ENCODE results near the gene BARX2.
"Not testable (repeated sequence)": the region's sequence is repeated elsewhere in the genome, so short reads cannot be mapped to it uniquely, and the experiment has no call there.

The BARX2 gene, protein sequence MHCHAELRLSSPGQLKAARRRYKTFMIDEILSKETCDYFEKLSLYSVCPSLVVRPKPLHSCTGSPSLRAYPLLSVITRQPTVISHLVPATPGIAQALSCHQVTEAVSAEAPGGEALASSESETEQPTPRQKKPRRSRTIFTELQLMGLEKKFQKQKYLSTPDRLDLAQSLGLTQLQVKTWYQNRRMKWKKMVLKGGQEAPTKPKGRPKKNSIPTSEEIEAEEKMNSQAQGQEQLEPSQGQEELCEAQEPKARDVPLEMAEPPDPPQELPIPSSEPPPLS

DNA sequence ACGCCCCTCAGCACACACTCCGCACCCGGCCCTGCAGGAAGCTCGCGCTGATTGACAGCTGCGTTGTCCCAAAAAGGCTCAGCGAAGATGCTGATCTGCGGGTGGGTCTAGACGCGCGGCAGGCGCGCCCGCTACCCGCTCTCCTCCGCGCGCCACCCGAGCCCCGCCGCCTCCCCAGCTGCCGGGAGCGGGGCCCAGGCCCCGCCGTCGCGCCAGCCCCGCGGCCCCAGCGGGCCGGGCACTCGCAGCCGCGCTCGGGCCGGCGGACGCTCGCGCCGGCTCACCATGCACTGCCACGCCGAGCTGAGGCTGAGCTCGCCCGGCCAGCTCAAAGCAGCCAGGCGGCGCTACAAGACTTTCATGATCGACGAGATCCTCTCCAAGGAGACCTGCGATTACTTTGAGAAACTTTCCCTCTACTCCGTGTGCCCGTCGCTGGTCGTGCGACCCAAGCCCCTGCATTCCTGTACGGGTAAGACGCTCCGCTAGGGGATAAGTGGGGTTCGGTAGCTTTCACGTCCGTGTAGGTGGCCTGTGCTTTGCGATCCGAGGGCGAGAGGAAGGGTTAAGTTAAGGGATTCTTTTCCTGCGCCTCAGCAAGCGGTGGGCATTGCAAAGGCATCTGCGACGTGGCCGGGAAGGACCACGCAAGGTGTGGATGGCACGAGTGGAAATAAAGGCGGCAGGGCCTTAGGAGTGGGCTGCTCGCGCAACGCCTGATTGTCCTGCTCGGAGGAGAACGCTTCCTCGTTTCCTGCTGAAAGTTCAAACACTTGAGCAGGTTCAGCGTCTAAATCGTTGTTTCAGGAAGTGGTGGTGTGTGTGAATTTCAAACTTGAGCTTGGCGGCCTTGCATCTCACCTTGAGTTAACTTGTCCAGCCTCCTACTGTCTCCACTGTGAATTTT, at the start of gene BARX2:
Gene BARX2, plus strand, starts transcription at position 98 of the 907 bp plus-strand sequence. Its CDS starts 188 bp downstream, at position 286.
- peak; percentile 8 to 17 for DNase-seq (ENCODE audit: low read depth in 2 of 2)

DNA sequence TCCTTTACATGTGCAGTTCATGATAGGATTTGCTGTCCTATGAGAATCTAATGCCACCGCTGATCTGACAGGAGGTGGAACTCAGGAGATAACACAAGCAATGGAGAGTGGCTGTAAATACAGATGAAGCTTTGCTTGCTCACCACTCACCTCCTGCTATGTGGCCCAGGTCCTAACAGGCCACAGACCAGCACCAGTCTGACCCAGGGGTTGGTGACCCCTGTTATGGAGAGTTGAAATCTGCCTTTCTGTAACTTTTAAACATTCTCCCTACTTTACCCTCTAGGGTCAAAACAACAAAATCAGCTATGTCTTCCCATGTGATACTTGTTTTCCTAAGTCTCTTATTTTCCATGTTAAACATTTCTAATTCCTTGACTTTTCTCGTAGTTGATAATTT, 48.7 kb upstream of the BARX2 start:
- DNase-seq (ENCODE audit: low read depth in 2 of 2) = no peak

DNA sequence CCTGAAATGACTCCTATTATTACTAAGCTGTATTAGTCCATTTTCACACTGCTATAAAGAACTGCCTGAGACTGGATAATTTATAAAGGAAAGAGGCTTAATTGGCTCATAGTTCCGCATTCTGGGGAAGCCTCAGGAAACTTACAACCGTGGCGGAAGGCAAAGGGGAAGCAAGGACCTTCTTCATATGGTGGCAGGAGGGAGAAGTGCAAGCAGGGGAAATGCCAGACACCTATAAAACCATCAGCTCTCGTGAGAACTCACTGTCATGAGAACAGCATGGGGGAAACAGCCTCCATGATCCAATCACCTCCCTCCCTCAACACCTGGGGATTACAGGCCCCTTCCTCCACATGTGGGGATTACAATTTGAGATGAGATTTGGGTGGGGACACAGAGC, 47.9 kb upstream of the BARX2 start:
- DNase-seq (ENCODE audit: low read depth in 2 of 2) = not testable (repeated sequence)

DNA sequence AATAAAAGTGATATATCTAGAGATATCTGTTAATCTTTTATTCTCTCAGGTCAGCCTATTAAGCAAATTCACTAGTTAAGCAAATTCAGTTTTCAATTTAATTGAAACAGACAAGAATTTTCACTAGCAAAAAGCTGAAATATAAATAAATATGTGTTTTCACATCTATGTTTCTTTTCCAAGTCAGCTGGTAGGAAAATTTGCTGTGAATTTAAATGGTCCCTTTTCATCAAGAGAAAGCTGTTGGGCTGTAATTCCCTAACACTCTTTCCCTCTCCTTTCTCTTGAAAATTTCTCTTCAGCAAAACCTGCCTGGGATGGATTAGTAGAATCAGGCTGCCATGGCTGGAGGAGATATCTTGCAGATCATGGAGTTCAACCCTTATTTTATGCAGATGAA, 46.9 kb upstream of the BARX2 start:
- DNase-seq (ENCODE audit: low read depth in 2 of 2) = no peak

DNA sequence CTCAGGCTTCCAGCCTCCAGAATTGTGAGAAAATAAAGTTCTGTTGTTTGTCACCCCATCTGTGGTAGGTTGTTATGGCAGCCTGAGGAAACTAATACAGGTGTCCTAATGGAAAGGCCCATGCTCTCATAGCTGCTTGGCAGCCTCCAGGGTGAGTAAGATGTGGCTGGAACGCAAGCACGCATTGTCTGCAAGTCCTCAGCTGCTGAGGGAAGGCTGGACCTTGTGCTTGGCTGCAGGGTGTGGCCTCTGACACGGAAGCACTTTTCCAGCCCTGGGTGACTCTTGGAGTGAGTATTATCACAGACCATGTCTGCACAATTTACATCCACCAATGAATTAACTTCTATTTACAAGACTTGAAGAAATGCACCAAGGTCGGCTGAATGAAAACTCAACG, 44.4 kb upstream of the BARX2 start:
- no peak for DNase-seq (ENCODE audit: low read depth in 2 of 2)

DNA sequence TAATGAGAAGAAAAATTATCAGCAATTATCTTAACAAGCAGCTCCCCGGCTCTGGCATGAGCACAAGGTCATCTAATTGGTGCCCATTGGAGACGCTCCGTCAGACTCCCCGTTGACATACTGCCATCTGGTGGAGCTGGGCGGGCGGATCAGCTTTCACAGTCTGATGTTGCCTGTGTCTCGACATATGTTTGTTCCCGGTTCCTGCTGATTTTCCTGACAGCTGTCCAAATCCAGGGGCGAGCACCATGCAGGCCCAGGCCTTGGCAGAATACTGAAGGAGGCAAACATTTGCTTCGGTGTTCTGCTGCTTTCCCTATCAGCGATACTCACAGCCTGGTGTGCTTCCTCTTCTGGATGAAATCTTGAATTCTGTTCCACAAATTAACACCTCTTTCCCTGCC, 43.8 kb upstream of the BARX2 start:
- peak; percentile 51 for DNase-seq (ENCODE audit: low read depth in 2 of 2)

DNA sequence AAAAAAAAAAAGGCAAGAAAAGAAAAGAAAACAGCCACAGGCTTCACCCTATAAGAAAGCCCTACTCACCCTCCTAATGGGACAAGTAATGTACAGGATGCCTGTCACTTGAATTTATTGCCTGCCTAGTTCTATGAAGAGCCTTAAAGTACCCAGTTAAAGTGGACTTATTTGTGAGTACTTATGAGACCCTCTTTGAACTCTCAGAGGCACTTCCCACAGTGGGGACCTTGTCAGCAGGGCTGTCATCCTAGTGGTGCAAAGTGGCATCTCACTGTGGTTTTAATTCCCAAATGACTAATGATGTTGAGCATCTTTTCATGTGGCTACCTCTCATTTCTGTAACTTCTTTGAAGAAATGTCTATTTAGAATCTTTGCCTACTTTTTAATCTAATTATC, 41.8 kb upstream of the BARX2 start:
- no peak for DNase-seq (ENCODE audit: low read depth in 2 of 2)

DNA sequence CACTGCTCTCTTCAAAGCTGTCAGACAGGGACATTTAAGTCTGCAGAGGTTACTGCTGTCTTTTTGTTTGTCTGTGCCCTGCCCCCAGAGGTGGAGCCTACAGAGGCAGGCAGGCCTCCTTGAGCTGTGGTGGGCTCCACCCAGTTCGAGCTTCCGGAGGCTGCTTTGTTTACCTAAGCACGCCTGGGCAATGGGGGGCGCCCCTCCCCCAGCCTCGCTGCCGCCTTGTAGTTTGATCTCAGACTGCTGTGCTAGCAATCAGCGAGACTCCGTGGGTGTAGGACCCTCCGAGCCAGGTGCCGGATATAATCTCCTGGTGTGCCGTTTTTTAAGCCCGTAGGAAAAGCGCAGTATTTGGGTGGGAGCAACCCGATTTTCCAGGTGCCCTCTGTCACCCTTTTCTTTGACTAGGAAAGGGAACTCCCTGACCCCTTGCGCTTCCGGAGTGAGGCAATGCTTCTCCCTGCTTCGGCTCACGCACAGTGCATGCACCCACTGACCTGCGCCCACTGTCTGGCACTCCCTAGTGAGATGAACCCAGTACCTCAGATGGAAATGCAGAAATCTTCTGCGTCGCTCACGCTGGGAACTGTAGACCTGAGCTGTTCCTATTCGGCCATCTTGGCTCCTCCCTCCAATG, 31.2 kb upstream of the BARX2 start:
- not testable (repeated sequence) for DNase-seq (ENCODE audit: low read depth in 2 of 2)

DNA sequence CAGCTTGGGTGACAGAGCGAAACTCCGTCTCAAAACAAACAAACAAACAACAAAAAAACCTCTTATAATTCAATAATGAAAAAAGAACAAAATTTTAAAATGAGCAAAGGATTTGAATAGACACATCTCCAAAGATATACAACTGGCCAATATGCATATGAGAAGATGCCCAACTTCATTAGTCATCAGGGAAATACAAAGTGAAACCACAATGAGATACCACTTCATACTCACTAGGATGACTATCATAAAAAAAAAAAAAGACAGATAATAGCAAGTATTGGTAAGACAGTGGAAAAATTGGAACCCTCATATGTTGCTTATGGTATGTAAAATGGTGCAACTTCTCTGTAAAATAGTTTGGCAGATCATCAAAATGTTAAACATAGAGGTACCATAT, 28.7 kb upstream of the BARX2 start:
- DNase-seq (ENCODE audit: low read depth in 2 of 2) = no peak

DNA sequence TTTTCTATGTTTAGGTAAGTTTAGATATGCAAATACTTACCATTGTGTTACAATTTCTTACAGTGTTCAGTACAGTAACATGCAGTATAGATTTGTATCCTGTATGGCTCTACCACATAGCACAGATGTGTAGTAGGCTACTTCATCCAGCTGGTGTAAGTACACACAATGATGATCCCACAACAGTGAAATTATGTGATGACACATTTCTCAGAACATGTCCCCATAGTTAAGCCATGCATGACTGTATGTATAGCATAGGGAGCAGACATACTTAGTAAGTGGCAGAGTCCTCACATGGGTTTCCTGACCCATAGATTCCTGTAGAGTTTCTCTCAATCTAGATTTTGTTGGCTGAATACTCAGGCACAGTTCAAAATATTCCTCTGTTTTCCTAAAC, 26.8 kb upstream of the BARX2 start:
- DNase-seq (ENCODE audit: low read depth in 2 of 2) = no peak

DNA sequence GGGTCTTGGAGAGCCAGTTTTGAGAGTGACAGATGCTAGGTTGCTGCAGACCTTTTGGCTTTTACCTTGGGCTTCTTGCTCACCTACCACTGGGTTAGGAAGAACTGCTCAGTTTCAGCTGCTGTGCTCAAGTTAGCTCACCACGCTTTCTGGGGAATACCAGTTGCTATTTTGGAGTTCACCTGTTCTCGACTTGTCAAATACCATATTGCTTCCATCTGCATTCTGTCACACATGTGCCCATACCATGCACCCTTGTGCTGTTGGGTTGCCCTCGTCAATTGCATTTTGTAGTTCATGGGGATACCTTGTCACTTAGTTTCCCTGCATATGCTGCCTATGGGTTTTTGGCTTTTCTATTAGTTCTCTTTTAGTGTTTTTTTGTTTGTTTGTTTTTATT, 23.0 kb upstream of the BARX2 start:
- DNase-seq (ENCODE audit: low read depth in 2 of 2) = no peak

DNA sequence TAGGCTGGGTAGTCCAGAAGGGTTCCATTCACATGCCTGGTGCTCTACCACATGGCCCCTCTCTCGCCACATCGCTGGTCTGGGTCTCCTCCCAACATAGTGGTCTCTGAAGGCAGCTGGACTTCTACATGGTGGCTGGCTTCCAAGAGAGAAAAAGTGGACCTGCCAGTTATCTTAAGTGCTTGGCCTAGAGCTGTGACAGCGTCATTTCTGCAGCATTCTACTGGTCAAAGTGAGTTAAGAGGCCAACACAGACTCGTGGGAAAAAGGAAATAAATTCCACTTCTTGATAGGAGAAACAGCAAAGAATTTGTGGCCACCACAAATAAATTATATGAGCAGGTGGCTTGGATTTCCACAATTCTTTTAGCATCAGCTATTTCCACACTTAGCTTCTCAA, 21.0 kb upstream of the BARX2 start:
- DNase-seq (ENCODE audit: low read depth in 2 of 2) = no peak

DNA sequence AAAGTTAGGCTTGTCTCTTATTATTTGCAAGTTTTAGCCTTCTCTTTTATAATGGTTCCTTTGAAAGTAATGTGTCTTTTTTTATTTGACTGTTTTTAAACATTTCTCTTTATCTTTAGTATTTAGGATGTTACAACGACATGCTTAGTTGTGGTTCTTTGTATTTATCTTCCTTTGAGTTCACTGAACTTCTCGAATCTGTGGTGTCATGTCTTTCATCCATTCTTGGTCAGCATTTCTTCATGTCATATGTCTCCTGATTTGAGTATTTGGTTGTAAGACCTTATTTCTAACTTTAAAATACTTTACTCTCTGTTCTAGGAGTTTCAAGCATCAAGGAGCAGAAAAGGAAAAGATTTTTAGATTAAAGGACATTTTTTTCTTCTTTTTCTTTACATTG, 15.9 kb upstream of the BARX2 start:
- no peak for DNase-seq (ENCODE audit: low read depth in 2 of 2)

DNA sequence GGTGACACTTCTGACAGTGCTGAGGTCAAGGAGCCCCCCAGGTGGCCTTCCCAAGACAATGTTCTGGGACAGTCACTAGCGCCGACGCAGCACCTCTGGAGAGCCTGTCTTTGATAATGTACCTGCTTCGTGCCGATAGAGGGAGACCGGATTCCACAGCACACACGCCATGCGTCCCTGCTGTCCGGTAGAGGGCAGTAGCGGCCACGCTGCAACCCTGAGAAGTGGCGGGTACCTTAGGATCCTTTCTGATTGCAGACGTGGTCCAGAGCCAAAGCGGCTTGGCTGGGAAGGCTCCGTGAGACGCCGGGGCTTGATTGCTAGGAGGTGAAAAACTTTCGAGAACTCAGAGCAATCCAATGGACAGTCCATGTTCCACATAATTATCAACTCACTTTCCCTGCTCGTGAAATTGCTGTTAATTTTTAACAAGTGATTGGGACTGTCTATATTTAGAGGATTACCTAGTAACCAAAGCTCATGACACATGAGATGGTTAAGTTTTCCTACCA, 11.4 kb upstream of the BARX2 start:
- peak; percentile 55 to 56 for DNase-seq (ENCODE audit: low read depth in 2 of 2)

DNA sequence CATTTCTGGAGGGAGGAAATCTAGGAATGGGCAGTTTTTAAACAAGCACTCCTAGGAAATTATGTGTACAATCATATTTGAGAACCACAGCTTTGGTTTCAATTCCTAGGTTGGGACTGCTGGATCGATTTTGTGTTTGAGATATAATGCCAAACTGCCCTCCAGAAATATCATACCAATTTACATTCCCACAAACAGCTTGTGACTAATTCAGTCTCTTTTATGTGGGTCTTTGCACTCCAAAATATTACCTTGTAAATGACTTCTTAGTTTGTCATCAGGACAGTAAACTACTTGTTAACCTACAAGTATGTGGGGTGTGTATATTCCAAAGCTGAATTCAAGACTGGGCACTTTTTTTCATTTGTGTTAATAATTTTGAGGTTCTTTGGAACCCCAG, 9.8 kb upstream of the BARX2 start:
- no peak for DNase-seq (ENCODE audit: low read depth in 2 of 2)

DNA sequence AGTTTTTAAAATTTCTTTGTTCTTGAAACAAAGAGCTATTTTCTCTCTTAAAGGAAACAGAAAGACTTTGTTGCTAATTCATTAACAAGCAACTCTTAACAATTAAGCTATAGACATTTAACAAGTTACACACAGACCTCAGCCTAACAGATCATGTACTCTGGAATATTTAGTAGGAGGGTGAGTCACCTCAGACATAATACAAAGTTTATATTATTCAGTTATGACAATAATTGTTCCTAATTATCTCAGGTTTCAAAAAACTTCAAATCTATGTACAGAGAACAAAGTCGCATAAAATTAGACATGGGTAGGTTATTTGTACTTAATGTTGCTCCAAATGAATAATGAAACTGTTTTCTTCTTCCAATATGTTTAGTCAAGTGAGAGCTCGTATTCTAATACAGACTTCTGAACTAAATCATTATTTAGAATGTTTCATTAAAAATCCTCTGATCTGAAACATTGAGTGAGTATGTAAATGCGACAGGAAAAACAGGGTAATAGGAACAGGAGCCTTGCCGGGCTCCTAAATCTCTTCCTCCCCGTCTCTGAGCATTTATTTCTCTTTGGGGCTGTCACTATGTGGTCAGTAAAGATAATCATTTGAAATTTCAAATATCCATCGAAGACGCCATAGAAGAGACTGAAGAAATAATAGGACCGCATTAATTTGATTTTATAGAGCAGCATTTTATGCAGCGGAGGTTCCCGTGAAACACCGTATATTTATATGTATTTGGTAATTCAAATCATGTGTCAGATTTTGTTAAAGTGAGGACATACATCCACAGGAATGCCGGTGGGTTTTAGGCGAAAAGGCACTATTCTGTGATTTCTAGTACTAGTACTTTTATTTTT, 8.7 kb upstream of the BARX2 start:
- no peak for DNase-seq (ENCODE audit: low read depth in 2 of 2)

DNA sequence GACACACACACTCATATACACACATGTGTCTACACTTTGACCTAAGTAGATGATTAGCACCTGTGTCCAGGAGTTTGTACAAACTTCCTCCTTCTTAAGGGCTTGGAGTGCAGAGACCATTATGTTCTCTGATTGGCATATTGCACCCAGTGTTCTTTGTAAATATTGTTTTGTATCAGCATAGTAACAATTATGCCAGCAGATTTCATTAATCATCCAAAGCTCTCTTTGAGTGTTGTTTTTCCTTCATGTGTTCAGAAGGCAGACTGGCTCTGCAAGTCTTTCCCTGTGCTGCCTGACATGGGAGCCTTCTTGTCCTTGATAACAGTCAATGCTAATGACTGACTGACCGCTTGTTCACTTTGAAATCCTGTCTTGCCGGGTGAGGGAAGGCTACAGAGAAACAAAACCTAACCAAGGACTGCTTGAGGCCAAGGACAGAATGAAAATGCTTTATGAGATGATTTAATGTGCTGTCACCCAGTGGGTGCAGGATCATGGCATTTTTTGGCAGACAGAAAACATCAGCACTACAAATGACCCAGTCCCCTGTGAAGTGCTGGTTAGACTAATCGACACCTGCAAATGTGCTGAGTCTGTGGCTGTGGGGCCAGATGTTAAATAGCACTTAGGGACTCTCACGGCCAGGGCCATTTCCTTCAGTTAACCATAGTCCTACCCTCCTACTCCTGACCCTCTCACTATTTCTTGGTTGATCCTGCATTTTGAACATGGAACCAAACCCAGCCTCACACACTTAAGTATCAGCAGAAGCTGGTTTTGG, 6.6 kb upstream of the BARX2 start:
- no peak for DNase-seq (ENCODE audit: low read depth in 2 of 2)

DNA sequence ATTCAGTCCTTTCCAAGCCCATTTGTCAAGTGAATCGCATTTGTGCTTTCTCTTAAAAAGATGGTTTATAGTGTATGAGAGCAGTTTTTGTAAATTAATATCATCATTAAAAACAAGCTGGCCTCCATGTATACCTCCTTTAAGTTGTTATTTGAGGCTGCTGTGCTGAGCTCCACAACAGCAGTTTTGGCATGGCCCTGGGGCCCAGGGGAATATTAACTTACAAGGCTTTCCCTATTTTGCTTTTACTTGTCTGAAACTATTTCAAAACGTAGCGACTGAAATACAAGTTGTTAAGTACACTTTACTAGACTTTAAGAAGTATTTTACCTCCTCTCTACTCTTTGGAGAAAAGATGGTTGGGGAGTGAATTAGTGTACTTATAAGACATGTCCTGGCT, 4.9 kb upstream of the BARX2 start:
- no peak for DNase-seq (ENCODE audit: low read depth in 2 of 2)

DNA sequence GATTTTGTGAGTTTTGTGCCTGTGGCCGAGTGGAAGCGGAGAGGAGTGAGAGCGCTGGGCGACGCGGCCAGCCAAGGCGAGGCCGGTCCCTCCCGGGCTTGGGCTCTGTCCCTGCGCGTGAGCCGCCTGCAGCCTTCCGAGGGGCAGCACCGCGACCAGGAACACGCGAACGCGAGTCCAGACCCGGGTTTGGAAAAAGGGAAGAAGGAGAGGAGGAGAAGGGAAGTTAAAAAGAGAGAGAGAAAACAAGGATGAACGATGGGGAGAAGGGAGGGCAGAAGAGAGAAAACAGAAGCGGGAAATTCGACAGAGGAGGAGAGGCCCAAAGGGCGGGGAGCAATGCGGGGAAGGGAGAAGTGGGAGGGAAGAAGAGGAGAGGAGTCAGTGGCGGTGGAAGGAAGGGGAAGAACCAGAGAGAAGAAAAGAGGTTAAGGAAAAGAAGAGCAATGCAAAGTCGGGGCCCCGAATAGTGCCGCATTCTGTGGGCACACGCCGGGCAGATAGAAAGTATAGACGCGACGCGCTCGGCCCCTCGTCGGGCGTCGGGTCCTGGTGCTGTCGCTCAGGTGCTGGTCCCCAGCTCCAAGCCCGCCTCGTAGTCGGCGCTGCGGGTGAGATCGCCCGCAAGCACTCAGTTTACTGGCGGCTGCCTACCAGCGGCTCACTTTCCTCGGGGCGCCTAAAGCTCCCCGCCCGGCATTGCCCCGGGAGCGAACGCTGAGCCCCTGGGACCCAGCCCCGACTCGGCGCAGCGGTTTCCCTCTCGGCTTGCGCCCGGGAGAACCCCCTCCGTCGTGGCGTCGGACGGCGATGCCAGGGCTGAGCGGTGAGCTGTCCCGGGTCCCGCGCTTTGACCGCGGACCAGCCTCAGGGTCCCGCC, 2.8 kb upstream of the BARX2 start:
- no peak for DNase-seq (ENCODE audit: low read depth in 2 of 2)

DNA sequence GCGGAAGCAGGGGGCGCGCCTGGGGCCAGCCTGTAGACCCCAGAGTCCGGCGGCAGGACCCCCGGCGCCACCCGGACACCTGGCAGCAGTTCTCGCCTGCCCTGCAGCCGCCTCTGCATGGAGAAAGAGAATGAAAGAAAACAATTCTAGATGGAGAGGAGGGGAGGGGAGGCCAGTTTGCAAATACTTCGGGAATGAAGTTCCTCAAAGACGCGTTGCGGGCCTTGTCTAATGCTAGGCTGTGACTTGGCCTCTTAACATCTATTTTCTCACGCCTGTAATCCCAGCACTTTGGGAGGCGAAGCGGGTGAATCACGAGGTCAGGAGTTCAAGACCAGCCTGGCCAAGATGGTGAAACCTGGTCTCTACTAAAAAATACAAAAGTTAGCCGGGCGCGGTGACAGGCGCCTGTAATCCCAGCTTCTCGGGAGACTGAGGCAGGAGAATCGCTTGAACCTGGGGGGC, 2.1 kb upstream of the BARX2 start:
- DNase-seq (ENCODE audit: low read depth in 2 of 2) = no peak

Measured in fibroblast of skin of left quadriceps (primary cell).